SK-N-SH (cell line): ENCODE results near the gene TMEM205. TPM values are rescaled to one million over a fixed set of nuclear protein-coding genes. Genes with fewer than 3 reads are reported as not detected.

Experiments
- CTCF ChIA-PET: fragments of 300-600, 350-600 bp; formaldehyde crosslinking; extraction: SDS; loops from one replicate; lab custom pipeline; 2021; lab: Yijun Ruan, JAX
- POLR2A ChIA-PET: fragments of 350-600 bp; sonication (Branson Sonifier 250); formaldehyde crosslinking; extraction: SDS; loops from one replicate; lab custom pipeline; 2020; ENCODE audit warnings: antibody characterized with exemption, inconsistent platforms; lab: Yijun Ruan, JAX
- DNase-seq: peaks from one replicate; pipeline ENCODE4 v3.0.0; 2012
- H2AFZ ChIP-seq: fragments of 200-600 bp; sonication (generic); 2 replicates; pipeline ENCODE4 v1.8.1; 2016; ENCODE audit warnings: antibody characterized with exemption, mild to moderate bottlenecking, low read depth
- H3F3A ChIP-seq: fragments of 200-600 bp; sonication (generic); replicated peaks from 2 replicates; pipeline ENCODE3; 2016; ENCODE audit warnings: antibody characterized with exemption, mild to moderate bottlenecking; ENCODE audit not compliant: insufficient read depth
- H3K27ac ChIP-seq, 2 experiments: fragments of 200-500 bp in 1 of 2; fragments of 200-600 bp in 1 of 2; sonication (Bioruptor generic) in 1 of 2; sonication (generic), shearing (Covaris generic) in 1 of 2; 2 replicates each; pipeline versions ENCODE4 v1.5.1 to v1.6.1; 2014 to 2016; ENCODE audit warnings: low read depth in 2 of 2, inconsistent platforms in 1 of 2, low read length in 1 of 2, mild to moderate bottlenecking in 1 of 2, mixed read lengths in 1 of 2
- H3K27me3 ChIP-seq: fragments of 200-600 bp; sonication (generic), shearing (Covaris generic); 2 replicates; pipeline ENCODE4 v1.6.1; 2016; ENCODE audit warnings: mixed run types; ENCODE audit not compliant: insufficient read depth
- H3K36me3 ChIP-seq, 2 experiments: fragments of 200-500 bp in 1 of 2; fragments of 200-600 bp in 1 of 2; sonication (Bioruptor generic) in 1 of 2; sonication (generic) in 1 of 2; replicated peaks in 1 of 2; 2 replicates each; pipeline versions ENCODE3 to v1.5.1; 2014 to 2016; ENCODE audit warnings: low read length in 1 of 2, mild to moderate bottlenecking in 1 of 2; ENCODE audit not compliant: insufficient read depth in 2 of 2, control insufficient read depth in 1 of 2
- H3K4me1 ChIP-seq, 2 experiments: fragments of 200-500 bp in 1 of 2; fragments of 200-600 bp in 1 of 2; sonication (Bioruptor generic) in 1 of 2; sonication (generic), shearing (Covaris generic) in 1 of 2; 2 replicates each; pipeline versions ENCODE4 v1.5.1 to v1.6.1; 2014 to 2016; ENCODE audit warnings: low read depth in 1 of 2, low read length in 1 of 2, mixed run types in 1 of 2; ENCODE audit not compliant: insufficient read depth in 2 of 2, control insufficient read depth in 1 of 2
- H3K4me2 ChIP-seq: fragments of 200-600 bp; sonication (generic), shearing (Covaris generic); 2 replicates; pipeline ENCODE4 v1.6.1; 2017; ENCODE audit warnings: mixed run types
- H3K4me3 ChIP-seq, 2 experiments: fragments of 200-500 bp in 1 of 2; fragments of 200-600 bp in 1 of 2; sonication (Bioruptor generic) in 1 of 2; sonication (generic), shearing (Covaris generic) in 1 of 2; 2 replicates each; pipeline versions ENCODE4 v1.5.1 to v1.8.1; 2014 to 2016; ENCODE audit warnings: low read depth in 2 of 2, inconsistent platforms in 1 of 2, low read length in 1 of 2, mild to moderate bottlenecking in 1 of 2, mixed read lengths in 1 of 2, moderate library complexity in 1 of 2
- H3K79me2 ChIP-seq: fragments of 200-600 bp; sonication (generic); 2 replicates; pipeline ENCODE4 v1.8.1; 2017; ENCODE audit warnings: mild to moderate bottlenecking; ENCODE audit not compliant: insufficient read depth
- H3K9ac ChIP-seq: fragments of 200-600 bp; sonication (generic); 2 replicates; pipeline ENCODE4 v1.6.1; 2017; ENCODE audit warnings: mixed run types
- H3K9me2 ChIP-seq: fragments of 200-600 bp; sonication (generic); 2 replicates; pipeline ENCODE4 v1.6.1; 2017; ENCODE audit warnings: mixed run types
- H3K9me3 ChIP-seq: fragments of 200-600 bp; sonication (generic); 2 replicates; pipeline ENCODE4 v1.6.1; 2017; ENCODE audit warnings: mixed run types, mild to moderate bottlenecking, moderate library complexity
- H4K20me1 ChIP-seq: fragments of 200-600 bp; sonication (generic); 2 replicates; pipeline ENCODE4 v1.6.1; 2017; ENCODE audit warnings: mild to moderate bottlenecking, mixed run types; ENCODE audit not compliant: insufficient read depth
- CHD2 ChIP-seq: fragments of 150-350 bp; IDR thresholded peaks from 2 replicates; pipeline ENCODE4 v1.6.1; 2018; ENCODE audit warnings: low read length; ENCODE audit not compliant: partially characterized antibody
- ELF1 ChIP-seq: IDR thresholded peaks from 2 replicates; pipeline ENCODE4 v1.4.0; 2012
- EP300 ChIP-seq, 2 experiments: IDR thresholded peaks; 2 replicates each; pipeline versions ENCODE4 v1.4.0 to v1.6.1; 2012; ENCODE audit warnings: borderline replicate concordance in 1 of 2, low read depth in 1 of 2, low read length in 1 of 2
- EZH2phosphoT487 ChIP-seq: fragments of 200-600 bp; sonication (generic); IDR thresholded peaks from 2 replicates; pipeline ENCODE4 v1.6.1; 2017; ENCODE audit warnings: low read depth, mixed run types, mild to moderate bottlenecking, antibody characterized with exemption, moderate library complexity, borderline replicate concordance
- FOSL2 ChIP-seq: IDR thresholded peaks from 2 replicates; pipeline ENCODE4 v1.4.0; 2012; ENCODE audit warnings: low read depth, mild to moderate bottlenecking, moderate library complexity, borderline replicate concordance
- FOXJ3 ChIP-seq: sonication (generic); formaldehyde crosslinking; IDR thresholded peaks from 2 replicates; pipeline ENCODE4 v1.5.1; 2020; ENCODE audit warnings: mild to moderate bottlenecking, missing genetic modification reagents
- GABPA ChIP-seq: IDR thresholded peaks from 2 replicates; pipeline ENCODE4 v1.4.0; 2012; ENCODE audit warnings: low read depth, mild to moderate bottlenecking
- GATA2 ChIP-seq: sonication (generic); formaldehyde crosslinking; IDR thresholded peaks from 2 replicates; pipeline ENCODE4 v1.5.0; 2020; ENCODE audit warnings: mild to moderate bottlenecking, missing genetic modification reagents
- JUND ChIP-seq: IDR thresholded peaks from 2 replicates; pipeline ENCODE4 v1.4.0; 2012
- MEF2A ChIP-seq: IDR thresholded peaks from 2 replicates; pipeline ENCODE4 v1.4.0; 2012; ENCODE audit warnings: low read depth, borderline replicate concordance
- MXI1 ChIP-seq: IDR thresholded peaks from 2 replicates; pipeline ENCODE4 v1.6.1; 2012; ENCODE audit warnings: mild to moderate bottlenecking, low read depth, low read length, improper control_type of control experiment
- NFIC ChIP-seq: IDR thresholded peaks from 2 replicates; pipeline ENCODE4 v1.4.0; 2012; ENCODE audit warnings: borderline replicate concordance
- NRF1 ChIP-seq: IDR thresholded peaks from 2 replicates; pipeline ENCODE4 v1.6.1; 2012; ENCODE audit warnings: low read depth, mild to moderate bottlenecking, low read length
- RCOR1 ChIP-seq: fragments of 150-350 bp; IDR thresholded peaks from 2 replicates; pipeline ENCODE4 v1.6.1; 2017; ENCODE audit warnings: antibody characterized with exemption, low read length
- RFX5 ChIP-seq: IDR thresholded peaks from 2 replicates; pipeline ENCODE4 v1.6.1; 2012; ENCODE audit warnings: mild to moderate bottlenecking, improper control_type of control experiment, low read length
- RXRA ChIP-seq: IDR thresholded peaks from 2 replicates; pipeline ENCODE4 v1.4.0; 2012; ENCODE audit warnings: low read depth, mild to moderate bottlenecking, borderline replicate concordance
- SMC3 ChIP-seq: IDR thresholded peaks from 2 replicates; pipeline ENCODE4 v1.6.1; 2012; ENCODE audit warnings: low read depth, low read length, improper control_type of control experiment
- TAF1 ChIP-seq: IDR thresholded peaks from 2 replicates; pipeline ENCODE4 v1.6.1; 2012; ENCODE audit warnings: low read depth, mild to moderate bottlenecking, low read length, moderate library complexity, borderline replicate concordance
- TEAD4 ChIP-seq: IDR thresholded peaks from 2 replicates; pipeline ENCODE4 v1.4.0; 2012; ENCODE audit warnings: mild to moderate bottlenecking, borderline replicate concordance; ENCODE audit not compliant: insufficient read depth
- YY1 ChIP-seq: IDR thresholded peaks from 2 replicates; pipeline ENCODE4 v1.4.0; 2012; ENCODE audit warnings: low read depth, mild to moderate bottlenecking
- WGBS: methylation state at CpG from one replicate; pipeline ENCODE4 v1.1.6; 2017; ENCODE audit warnings: low lambda C conversion rate; 5-methylcytosine and 5-hydroxymethylcytosine counted together
- polyA plus RNA-seq, 3 experiments: library from polyadenylated mRNA; depleted of rRNA; stranded (reverse); fragments of >200 nt; gene quantifications; 2 replicates each; pipeline ENCODE4 v1.2.3, GENCODE V29; 2012
- TF ChIP-seq, protein P1 (sequence below): IDR thresholded peaks from 2 replicates; pipeline ENCODE4; 2012
- TF ChIP-seq, protein P2 (sequence below): IDR thresholded peaks from 2 replicates; pipeline ENCODE4 v1.4.0; 2012; ENCODE audit warnings: low read depth, borderline replicate concordance
- TF ChIP-seq, protein P3 (sequence below): fragments of 200-600 bp; sonication (generic); IDR thresholded peaks from 2 replicates; pipeline ENCODE4 v1.6.1; 2017; ENCODE audit warnings: antibody characterized with exemption, mild to moderate bottlenecking, moderate library complexity
- TF ChIP-seq, protein P4 (sequence below): fragments of 150-350 bp; IDR thresholded peaks from 2 replicates; pipeline ENCODE4 v1.6.1; 2017; ENCODE audit warnings: antibody characterized with exemption, low read length, low read depth, borderline replicate concordance
- TF ChIP-seq, protein P5 (sequence below): IDR thresholded peaks from 2 replicates; pipeline ENCODE4 v1.4.0; 2012; ENCODE audit warnings: low read depth
- TF ChIP-seq, protein P6 (sequence below): IDR thresholded peaks from 2 replicates; pipeline ENCODE4 v1.4.0; 2012; ENCODE audit warnings: low read depth, borderline replicate concordance

TMEM205 gene
- polyA plus RNA-seq, 1 of the 3 experiments (the other 2 are of a cell fraction): 219 TPM

DNA sequence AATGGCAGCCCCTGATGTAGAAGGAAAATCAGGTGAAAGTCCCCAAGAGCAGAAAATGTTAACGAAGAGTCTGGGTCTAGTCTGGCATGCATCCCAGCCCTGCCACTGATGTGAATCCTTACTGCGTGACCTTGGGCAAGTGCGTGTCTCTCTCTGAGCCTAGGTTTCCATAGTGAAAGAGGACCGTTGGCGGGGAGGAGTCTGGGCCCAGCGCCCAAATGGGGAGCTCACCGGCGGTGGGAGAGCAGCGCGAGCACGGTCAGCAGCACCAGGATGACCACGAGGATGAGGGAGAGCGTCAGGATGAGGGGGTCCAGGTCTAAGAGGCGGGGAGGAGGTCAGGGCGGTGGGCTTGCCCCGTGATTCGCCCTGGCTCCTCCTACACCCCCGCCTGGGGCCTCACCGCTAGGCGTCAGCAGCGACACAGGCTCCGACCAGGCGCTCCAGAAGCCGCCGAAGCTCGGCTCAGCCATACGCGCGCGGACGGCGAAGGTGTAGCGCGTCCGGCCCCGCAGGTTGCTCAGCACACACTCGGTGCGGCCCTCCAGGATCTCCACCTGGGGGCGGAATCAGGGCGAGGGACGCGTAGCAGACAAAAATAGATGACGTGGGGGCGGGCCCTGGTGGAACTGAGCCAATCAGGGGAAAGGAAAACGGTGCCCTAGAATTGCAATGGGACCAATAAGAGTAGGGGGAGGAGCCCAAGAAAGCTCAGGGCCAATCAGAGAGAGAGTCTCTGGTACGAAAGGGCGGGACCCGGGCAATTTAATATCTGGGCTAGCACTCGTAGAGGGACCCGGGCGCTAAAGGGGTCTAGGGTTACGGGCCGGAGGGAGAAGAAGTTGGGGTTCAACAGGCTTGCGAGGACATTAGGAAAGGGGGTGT, 34.8 kb upstream of the TMEM205 start:
- H4K20me1 ChIP-seq: no peaks in the 10 kb centered on the region
- ChIA-PET POLR2A (interaction anchor here (0.7 to 4.3 kb wide), 9 partner anchors 34 to 100 kb away, joined by 3 to 30 read pairs (median 6); partner anchors contain the start of genes CCDC159, ELAVL3, ODAD3 and RGL3), CTCF (interaction anchor here (0.6 to 6.4 kb wide), 42 partner anchors 7 to 203 kb away, joined by 3 to 85 read pairs (median 5); partner anchors contain the start of genes ELAVL3, ELOF1, ODAD3 and PRKCSH)
- peaks cover 36% of the 10 kb centered on the region for H3F3A ChIP-seq
- H2AFZ ChIP-seq: peak overlapping the region; percentile 87
- peaks cover 17% of the 10 kb centered on the region for H3K79me2 ChIP-seq
- DNase-seq: peak; percentile 95
- peak overlapping the region; percentile 56 for H3K9ac ChIP-seq
- H3K27me3 ChIP-seq: no peaks in the 10 kb centered on the region
- WGBS: 4% methylated on average over 33 of the region's 54 CpGs
- H3K36me3 ChIP-seq: no peaks in the 10 kb centered on the region
- peak overlapping the region; percentile 79 for H3K4me2 ChIP-seq
- no peaks in the 10 kb centered on the region for H3K9me2 ChIP-seq
- H3K4me1 ChIP-seq: peaks cover 16 to 19% of the 10 kb centered on the region in 2 experiments; a peak in 3 of 4 replicates
- no peaks in the 10 kb centered on the region for H3K9me3 ChIP-seq
- H3K4me3 ChIP-seq: peak overlapping the region; percentile 61 to 70
- peak overlapping the region; percentile 51 to 73 for H3K27ac ChIP-seq
- TF ChIP-seq, protein P1, sequence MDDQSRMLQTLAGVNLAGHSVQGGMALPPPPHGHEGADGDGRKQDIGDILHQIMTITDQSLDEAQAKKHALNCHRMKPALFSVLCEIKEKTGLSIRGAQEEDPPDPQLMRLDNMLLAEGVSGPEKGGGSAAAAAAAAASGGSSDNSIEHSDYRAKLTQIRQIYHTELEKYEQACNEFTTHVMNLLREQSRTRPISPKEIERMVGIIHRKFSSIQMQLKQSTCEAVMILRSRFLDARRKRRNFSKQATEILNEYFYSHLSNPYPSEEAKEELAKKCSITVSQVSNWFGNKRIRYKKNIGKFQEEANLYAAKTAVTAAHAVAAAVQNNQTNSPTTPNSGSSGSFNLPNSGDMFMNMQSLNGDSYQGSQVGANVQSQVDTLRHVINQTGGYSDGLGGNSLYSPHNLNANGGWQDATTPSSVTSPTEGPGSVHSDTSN: no peak
- TF ChIP-seq CHD2: peak; percentile 74
- TF ChIP-seq EZH2phosphoT487: no peak
- TF ChIP-seq, protein P2, sequence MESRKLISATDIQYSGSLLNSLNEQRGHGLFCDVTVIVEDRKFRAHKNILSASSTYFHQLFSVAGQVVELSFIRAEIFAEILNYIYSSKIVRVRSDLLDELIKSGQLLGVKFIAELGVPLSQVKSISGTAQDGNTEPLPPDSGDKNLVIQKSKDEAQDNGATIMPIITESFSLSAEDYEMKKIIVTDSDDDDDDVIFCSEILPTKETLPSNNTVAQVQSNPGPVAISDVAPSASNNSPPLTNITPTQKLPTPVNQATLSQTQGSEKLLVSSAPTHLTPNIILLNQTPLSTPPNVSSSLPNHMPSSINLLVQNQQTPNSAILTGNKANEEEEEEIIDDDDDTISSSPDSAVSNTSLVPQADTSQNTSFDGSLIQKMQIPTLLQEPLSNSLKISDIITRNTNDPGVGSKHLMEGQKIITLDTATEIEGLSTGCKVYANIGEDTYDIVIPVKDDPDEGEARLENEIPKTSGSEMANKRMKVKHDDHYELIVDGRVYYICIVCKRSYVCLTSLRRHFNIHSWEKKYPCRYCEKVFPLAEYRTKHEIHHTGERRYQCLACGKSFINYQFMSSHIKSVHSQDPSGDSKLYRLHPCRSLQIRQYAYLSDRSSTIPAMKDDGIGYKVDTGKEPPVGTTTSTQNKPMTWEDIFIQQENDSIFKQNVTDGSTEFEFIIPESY: no peak
- TF ChIP-seq SMC3: peak; percentile 52
- no peak for TF ChIP-seq MEF2A
- TF ChIP-seq NFIC: 0 out of 2 replicates have a peak, but pooled peaks have one; percentile 8
- peak; percentile 61; the same call in 1 of the 2 replicates for TF ChIP-seq TAF1
- no peak for TF ChIP-seq GATA2 (CRISPR knock-in tag)
- TF ChIP-seq, protein P3, sequence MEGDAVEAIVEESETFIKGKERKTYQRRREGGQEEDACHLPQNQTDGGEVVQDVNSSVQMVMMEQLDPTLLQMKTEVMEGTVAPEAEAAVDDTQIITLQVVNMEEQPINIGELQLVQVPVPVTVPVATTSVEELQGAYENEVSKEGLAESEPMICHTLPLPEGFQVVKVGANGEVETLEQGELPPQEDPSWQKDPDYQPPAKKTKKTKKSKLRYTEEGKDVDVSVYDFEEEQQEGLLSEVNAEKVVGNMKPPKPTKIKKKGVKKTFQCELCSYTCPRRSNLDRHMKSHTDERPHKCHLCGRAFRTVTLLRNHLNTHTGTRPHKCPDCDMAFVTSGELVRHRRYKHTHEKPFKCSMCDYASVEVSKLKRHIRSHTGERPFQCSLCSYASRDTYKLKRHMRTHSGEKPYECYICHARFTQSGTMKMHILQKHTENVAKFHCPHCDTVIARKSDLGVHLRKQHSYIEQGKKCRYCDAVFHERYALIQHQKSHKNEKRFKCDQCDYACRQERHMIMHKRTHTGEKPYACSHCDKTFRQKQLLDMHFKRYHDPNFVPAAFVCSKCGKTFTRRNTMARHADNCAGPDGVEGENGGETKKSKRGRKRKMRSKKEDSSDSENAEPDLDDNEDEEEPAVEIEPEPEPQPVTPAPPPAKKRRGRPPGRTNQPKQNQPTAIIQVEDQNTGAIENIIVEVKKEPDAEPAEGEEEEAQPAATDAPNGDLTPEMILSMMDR: peak; percentile 72
- no peak for TF ChIP-seq TEAD4
- no peak for TF ChIP-seq FOSL2
- no peak for TF ChIP-seq YY1
- TF ChIP-seq, protein P4, sequence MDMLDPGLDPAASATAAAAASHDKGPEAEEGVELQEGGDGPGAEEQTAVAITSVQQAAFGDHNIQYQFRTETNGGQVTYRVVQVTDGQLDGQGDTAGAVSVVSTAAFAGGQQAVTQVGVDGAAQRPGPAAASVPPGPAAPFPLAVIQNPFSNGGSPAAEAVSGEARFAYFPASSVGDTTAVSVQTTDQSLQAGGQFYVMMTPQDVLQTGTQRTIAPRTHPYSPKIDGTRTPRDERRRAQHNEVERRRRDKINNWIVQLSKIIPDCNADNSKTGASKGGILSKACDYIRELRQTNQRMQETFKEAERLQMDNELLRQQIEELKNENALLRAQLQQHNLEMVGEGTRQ: no peak
- TF ChIP-seq RFX5: peak; percentile 56; the same call in 1 of the 2 replicates
- TF ChIP-seq EP300 (IDR thresholded peaks at IDR 0.05; ENCODE audit: borderline replicate concordance in 1 of 2, low read depth in 1 of 2, low read length in 1 of 2): no peak
- no peak for TF ChIP-seq RXRA
- no peak for TF ChIP-seq GABPA
- TF ChIP-seq, protein P5, sequence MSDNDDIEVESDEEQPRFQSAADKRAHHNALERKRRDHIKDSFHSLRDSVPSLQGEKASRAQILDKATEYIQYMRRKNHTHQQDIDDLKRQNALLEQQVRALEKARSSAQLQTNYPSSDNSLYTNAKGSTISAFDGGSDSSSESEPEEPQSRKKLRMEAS: peak; percentile 9
- TF ChIP-seq FOXJ3: no peak
- no peak for TF ChIP-seq RCOR1
- TF ChIP-seq, protein P6, sequence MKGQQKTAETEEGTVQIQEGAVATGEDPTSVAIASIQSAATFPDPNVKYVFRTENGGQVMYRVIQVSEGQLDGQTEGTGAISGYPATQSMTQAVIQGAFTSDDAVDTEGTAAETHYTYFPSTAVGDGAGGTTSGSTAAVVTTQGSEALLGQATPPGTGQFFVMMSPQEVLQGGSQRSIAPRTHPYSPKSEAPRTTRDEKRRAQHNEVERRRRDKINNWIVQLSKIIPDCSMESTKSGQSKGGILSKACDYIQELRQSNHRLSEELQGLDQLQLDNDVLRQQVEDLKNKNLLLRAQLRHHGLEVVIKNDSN: no peak
- 0 out of 2 replicates have a peak, but pooled peaks have one; percentile 59 for TF ChIP-seq MXI1
- TF ChIP-seq ELF1: no peak
- TF ChIP-seq NRF1: no peak
- no peak for TF ChIP-seq JUND
